ENCODE data around the gene FBXL4.

DNA sequence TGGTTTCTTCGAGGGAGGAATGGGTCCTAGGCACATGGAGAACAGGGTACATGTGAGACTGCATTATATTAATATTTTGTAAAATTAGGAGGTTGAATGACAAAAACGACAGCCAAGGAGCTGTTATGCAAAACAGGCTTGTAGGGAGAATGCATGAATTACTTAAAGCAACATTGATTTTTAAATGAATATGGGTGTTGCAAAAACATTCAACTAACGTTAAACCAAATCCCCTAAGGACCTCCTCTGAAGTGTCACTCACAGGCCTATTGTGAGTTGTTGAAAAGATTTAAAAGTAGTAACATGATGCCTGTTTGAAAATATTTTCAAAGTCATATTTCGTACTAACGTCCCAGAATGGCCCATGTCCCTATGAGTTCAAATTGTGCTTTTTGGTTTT, 21.9 kb downstream of the FBXL4 start:
- TF ChIP-seq CTCF (conservative IDR thresholded peaks at IDR 0.05 in 1 of 2, IDR thresholded peaks at IDR 0.05 in 1 of 2; ENCODE audit: extremely low read depth in 1 of 2, insufficient read depth in 1 of 2, low read depth in 1 of 2, low read length in 2 of 2) (no peak), EZH2 (IDR thresholded peaks at IDR 0.05; ENCODE audit: borderline replicate concordance, low read length) (no peak)

All from mammary epithelial cell (primary cell).